ENCODE results near the gene NR1I3. TPM values are rescaled to one million over a fixed set of nuclear protein-coding genes. Genes with fewer than 3 reads are reported as not detected.
A peak's percentile ranks its signal among the peaks of the same experiment; 100 is the strongest.
"Not testable (repeated sequence)": the region's sequence is repeated elsewhere in the genome, so short reads cannot be mapped to it uniquely, and the experiment has no call there.

The NR1I3 gene
- total and polyA plus RNA-seq, 2 of the 13 experiments (the other 11 are each of a cell fraction or from before 2014, with no cell fraction given): 0.62 to 0.95 TPM

GRCh38 chr1:161255955-161256520 lies 18.0 kb upstream of the NR1I3 start:
- 4% methylated on average over 4 of the region's 4 CpGs for WGBS (ENCODE audit: low lambda C conversion rate)
- H3K27ac ChIP-seq (ENCODE audit: extremely low read length, insufficient read depth, low read length); CTCF ChIA-PET (ENCODE audit: low intra/inter-chr PET ratio, low total read pairs); H3K9ac ChIP-seq (ENCODE audit: insufficient read depth, low read depth, low read length); intact Hi-C loops (cut with micrococcal nuclease; ENCODE audit: unreplicated experiment); DNase-seq (ENCODE audit: low spot score); H2AFZ ChIP-seq (ENCODE audit: low read length); FAIRE-seq; H3K36me3 ChIP-seq (replicated peaks in 1 of 2; ENCODE audit: control insufficient read depth in 1 of 2, insufficient read depth in 2 of 2, low read length in 2 of 2); H4K20me1 ChIP-seq (ENCODE audit: insufficient read depth, low read length); ATAC-seq; in situ Hi-C loops (cut with HindIII; ENCODE audit: extremely low pct_ligation_motif_present, low pct_unique_long_range_greater_than_20kb); BruUV-seq (replicated peaks); H3K79me2 ChIP-seq (ENCODE audit: insufficient read depth, low read length); TF ChIP-seq CREM, NR2F6 (CRISPR knock-in tag; IDR thresholded peaks at IDR 0.05): not testable (repeated sequence)
- peak overlapping the region in 1 of 3 experiments; percentile 12; a peak in 1 of 6 replicates for H3K4me3 ChIP-seq (replicated peaks in 1 of 3; ENCODE audit: insufficient read depth in 1 of 3, low read depth in 2 of 3, low read length in 3 of 3)
- H3K9me3 ChIP-seq (ENCODE audit: low read length): peaks cover 11% of the 10 kb centered on the region
- peaks cover 0 to 16% of the 10 kb centered on the region in 2 experiments; a peak in 3 of 5 replicates for H3K27me3 ChIP-seq (ENCODE audit: control insufficient read depth in 1 of 2, insufficient read depth in 2 of 2, low read length in 2 of 2)
- peaks cover 52% of the 10 kb centered on the region for H3K4me1 ChIP-seq (ENCODE audit: insufficient read depth, low read length)
- POLR2A ChIA-PET: interaction anchor here (0.7 to 1.0 kb wide), 2 partner anchors 31 to 33 kb away, joined by 3 read pairs; partner anchors contain the start of genes APOA2 and TOMM40L
- TF ChIP-seq FOXA3 (CRISPR knock-in tag; IDR thresholded peaks at IDR 0.05) (peak; percentile 74), CREM (IDR thresholded peaks at IDR 0.05) (0 out of 2 replicates have a peak, but pooled peaks have one; percentile 15), HNF4A (CRISPR knock-in tag; IDR thresholded peaks at IDR 0.05) (peak; percentile 48; the same call in 1 of the 2 replicates), CEBPG (CRISPR knock-in tag; IDR thresholded peaks at IDR 0.05) (peak; percentile 48; the same call in 1 of the 2 replicates), NR2F6 (IDR thresholded peaks at IDR 0.05) (0 out of 2 replicates have a peak, but pooled peaks have one; percentile 21), PAXIP1 (CRISPR knock-in tag; conservative IDR thresholded peaks at IDR 0.05) (peak; percentile 44), FOXA1 (IDR thresholded peaks at IDR 0.05) (0 out of 2 replicates have a peak, but pooled peaks have one; percentile 22), FOXA1 (CRISPR knock-in tag; IDR thresholded peaks at IDR 0.05) (peak; percentile 19; the same call in 1 of the 2 replicates)
- peak overlapping the region; percentile 47 for H3K4me2 ChIP-seq (ENCODE audit: low read depth, low read length)
